HepG2 (cell line): ENCODE results near the gene POU6F2. TPM values are rescaled to one million over a fixed set of nuclear protein-coding genes. Genes with fewer than 3 reads are reported as not detected.

ENCODE experiments used
- ATAC-seq: fragments of 200-7000 bp; cut with Tn5 transposase; 3 replicates; pipeline ENCODE4 v1.9.1; 2020; ENCODE audit warnings: mild to moderate bottlenecking, moderate library complexity
- BruUV-seq: library from RNA; stranded (reverse); fragments of 400-500 nt; replicated peaks from 2 replicates; lab custom pipeline; 2021; lab: Mats Ljungman, UMichigan
- CTCF ChIA-PET: fragments of 300-600 bp; formaldehyde crosslinking; extraction: SDS; loops from one replicate; lab custom pipeline; 2021; ENCODE audit warnings: low total read pairs, inconsistent platforms, low intra/inter-chr PET ratio; lab: Yijun Ruan, JAX
- POLR2A ChIA-PET: fragments of 350-600 bp; sonication (Branson Sonifier 250); formaldehyde crosslinking; loops from one replicate; lab custom pipeline; 2020; ENCODE audit warnings: antibody characterized with exemption, inconsistent platforms; lab: Yijun Ruan, JAX
- DNase-seq: peaks from one replicate; pipeline ENCODE4 v3.0.0-alpha.2; 2015; ENCODE audit warnings: low spot score
- FAIRE-seq: peaks from 3 replicates; lab custom pipeline; 2011; peaks lifted over from hg19 to GRCh38; lab: Jason Lieb, UNC
- H2AFZ ChIP-seq: one replicate; pipeline ENCODE4 v1.6.1; 2011; ENCODE audit warnings: low read length, inconsistent platforms
- H3K27ac ChIP-seq: fragments of 300-600 bp; 3 replicates; pipeline ENCODE4 v1.8.0; 2011; ENCODE audit warnings: mixed run types, mild to moderate bottlenecking, mixed read lengths, low read length, inconsistent platforms; ENCODE audit not compliant: insufficient read depth; ENCODE audit errors: extremely low read length
- H3K27me3 ChIP-seq, 2 experiments: fragments of 200-600 bp in 1 of 2; 2 replicates in 1 of 2; 3 replicates in 1 of 2; pipeline versions ENCODE4 v1.6.0 to v1.8.0; 2011; ENCODE audit warnings: low read length in 2 of 2, mild to moderate bottlenecking in 2 of 2, moderate library complexity in 2 of 2, inconsistent platforms in 1 of 2; ENCODE audit not compliant: insufficient read depth in 2 of 2, control insufficient read depth in 1 of 2
- H3K36me3 ChIP-seq, 2 experiments: fragments of 200-600 bp in 1 of 2; replicated peaks in 1 of 2; 2 replicates in 1 of 2; 3 replicates in 1 of 2; pipeline versions ENCODE4 v1.5.1 to v1.8.0; 2011; ENCODE audit warnings: low read length in 2 of 2, inconsistent platforms in 1 of 2; ENCODE audit not compliant: insufficient read depth in 2 of 2, control insufficient read depth in 1 of 2
- H3K4me1 ChIP-seq: 2 replicates; pipeline ENCODE4 v1.5.1; 2012; ENCODE audit warnings: low read length, inconsistent platforms; ENCODE audit not compliant: insufficient read depth
- H3K4me2 ChIP-seq: 2 replicates; pipeline ENCODE4 v1.6.0; 2011; ENCODE audit warnings: low read depth, low read length, inconsistent platforms
- H3K4me3 ChIP-seq, 3 experiments: fragments of 200-600 bp in 1 of 3; sonication (generic), shearing (Covaris generic) in 1 of 3; replicated peaks in 1 of 3; 2 replicates each; pipeline ENCODE4 v1.5.1; 2011 to 2016; ENCODE audit warnings: low read length in 3 of 3, inconsistent platforms in 2 of 3, low read depth in 2 of 3, mild to moderate bottlenecking in 2 of 3, control low read depth in 1 of 3, mixed read lengths in 1 of 3; ENCODE audit not compliant: insufficient read depth in 1 of 3
- H3K79me2 ChIP-seq: one replicate; pipeline ENCODE4 v1.6.1; 2011; ENCODE audit warnings: low read length, inconsistent platforms; ENCODE audit not compliant: insufficient read depth
- H3K9ac ChIP-seq: 2 replicates; pipeline ENCODE4 v1.6.0; 2011; ENCODE audit warnings: mild to moderate bottlenecking, low read depth, low read length, inconsistent platforms; ENCODE audit not compliant: insufficient read depth
- H3K9me3 ChIP-seq: 2 replicates; pipeline ENCODE4 v1.5.1; 2012; ENCODE audit warnings: mild to moderate bottlenecking, low read length
- H4K20me1 ChIP-seq: 2 replicates; pipeline ENCODE4 v1.6.0; 2011; ENCODE audit warnings: inconsistent platforms, mild to moderate bottlenecking, low read length, moderate library complexity; ENCODE audit not compliant: insufficient read depth
- ARNTL ChIP-seq: sonication (generic); formaldehyde crosslinking; IDR thresholded peaks from 2 replicates; pipeline ENCODE4 v1.4.0; 2020; ENCODE audit warnings: mild to moderate bottlenecking, missing genetic modification reagents
- CBX2 ChIP-seq, 2 experiments: fragments of 200-600 bp in 1 of 2; sonication (generic); formaldehyde crosslinking in 1 of 2; IDR thresholded peaks; 2 replicates each; pipeline versions ENCODE4 v1.7.0 to v1.8.1; 2018 to 2022; ENCODE audit warnings: low read depth in 2 of 2, low read length in 1 of 2, mild to moderate bottlenecking in 1 of 2, missing genetic modification reagents in 1 of 2
- CCAR2 ChIP-seq: fragments of 200-400 bp; formaldehyde crosslinking; optimal IDR thresholded peaks from 2 replicates; pipeline ENCODE3; 2018; ENCODE audit warnings: low read depth, mild to moderate bottlenecking, low read length, moderate library complexity
- DR1 ChIP-seq: sonication (generic); formaldehyde crosslinking; IDR thresholded peaks from 2 replicates; pipeline ENCODE4 v1.8.0; 2021; ENCODE audit warnings: mild to moderate bottlenecking, missing genetic modification reagents, inconsistent platforms
- GMEB1 ChIP-seq: sonication (generic); formaldehyde crosslinking; IDR thresholded peaks from 2 replicates; pipeline ENCODE4 v1.5.1; 2020; ENCODE audit warnings: missing genetic modification reagents, mild to moderate bottlenecking, borderline replicate concordance
- HNRNPUL1 ChIP-seq: fragments of 200-400 bp; formaldehyde crosslinking; IDR thresholded peaks from 2 replicates; pipeline ENCODE4 v1.6.1; 2017; ENCODE audit warnings: low read depth, mild to moderate bottlenecking, low read length, moderate library complexity
- RFX3 ChIP-seq: IDR thresholded peaks from 2 replicates; pipeline ENCODE4 v1.6.1; 2016; ENCODE audit warnings: missing biosample characterization, missing genetic modification reagents
- RXRB ChIP-seq: IDR thresholded peaks from 2 replicates; pipeline ENCODE4 v1.6.1; 2016; ENCODE audit warnings: borderline replicate concordance, missing genetic modification reagents, missing compliant biosample characterization
- YEATS2 ChIP-seq: sonication (generic); formaldehyde crosslinking; IDR thresholded peaks from 2 replicates; pipeline ENCODE4 v1.4.0; 2020; ENCODE audit warnings: missing genetic modification reagents, borderline replicate concordance
- ZFP62 ChIP-seq: sonication (generic); formaldehyde crosslinking; IDR thresholded peaks from 2 replicates; pipeline ENCODE4 v1.4.0; 2020; ENCODE audit warnings: missing genetic modification reagents
- ZNF143 ChIP-seq: sonication (generic); formaldehyde crosslinking; IDR thresholded peaks from 2 replicates; pipeline ENCODE4 v1.4.0; 2020; ENCODE audit warnings: missing genetic modification reagents
- ZNF75D ChIP-seq: sonication (generic); formaldehyde crosslinking; IDR thresholded peaks from 2 replicates; pipeline ENCODE4 v1.8.1; 2023; ENCODE audit warnings: missing genetic modification reagents, mild to moderate bottlenecking, borderline replicate concordance
- ZNF883 ChIP-seq: sonication (generic); formaldehyde crosslinking; IDR thresholded peaks from 2 replicates; pipeline ENCODE4 v1.5.1; 2020; ENCODE audit warnings: mild to moderate bottlenecking, missing genetic modification reagents; ENCODE audit errors: not compliant biosample characterization
- ZSCAN12 ChIP-seq: sonication (generic); formaldehyde crosslinking; IDR thresholded peaks from 2 replicates; pipeline ENCODE4 v1.9.0; 2021; ENCODE audit warnings: mild to moderate bottlenecking, missing genetic modification reagents
- WGBS: methylation state at CpG from one replicate; pipeline ENCODE4 v1.1.6; 2017; ENCODE audit warnings: low lambda C conversion rate; 5-methylcytosine and 5-hydroxymethylcytosine counted together
- in situ Hi-C: cut with HindIII; loops from 2 replicates; pipeline ENCODE4 v1.10.0; 2017; ENCODE audit warnings: low pct_unique_long_range_greater_than_20kb; ENCODE audit not compliant: extremely low pct_ligation_motif_present
- intact Hi-C: fragments of 100-400 bp; cut with micrococcal nuclease; formaldehyde crosslinking; loops from one replicate; pipeline ENCODE4 v1.10.0; 2022; ENCODE audit not compliant: unreplicated experiment
- polyA plus RNA-seq, 8 experiments: library from polyadenylated mRNA; depleted of rRNA in 3 of 8; stranded (reverse) in 7 of 8; unstranded in 1 of 8; fragments of >200 nt; fragmentation: Illumina TruSeq in 4 of 8; extraction: Trizol in 4 of 8; gene quantifications; 2 replicates each; pipeline versions ENCODE4 v1.2.1 to v1.2.3, GENCODE V29; 2011 to 2016; ENCODE audit warnings: low read depth in 4 of 8, missing spikeins in 1 of 8, mixed read lengths in 1 of 8; ENCODE audit not compliant: insufficient read depth in 1 of 8
- total RNA-seq, 5 experiments: library from RNA; depleted of rRNA; stranded (reverse); fragments of >200 nt; fragmentation: Illumina TruSeq; extraction: Trizol; gene quantifications; 2 replicates each; pipeline ENCODE4 v1.2.3, GENCODE V29; 2016; ENCODE audit warnings: low read depth in 1 of 5
- TF ChIP-seq, protein P1 (sequence below): sonication (generic); formaldehyde crosslinking; IDR thresholded peaks from 2 replicates; pipeline ENCODE4 v1.4.0; 2020; ENCODE audit warnings: mild to moderate bottlenecking, missing genetic modification reagents

POU6F2 gene
- total and polyA plus RNA-seq, 2 of the 13 experiments (the other 11 are each of a cell fraction or from before 2014, with no cell fraction given), result not detected

DNA sequence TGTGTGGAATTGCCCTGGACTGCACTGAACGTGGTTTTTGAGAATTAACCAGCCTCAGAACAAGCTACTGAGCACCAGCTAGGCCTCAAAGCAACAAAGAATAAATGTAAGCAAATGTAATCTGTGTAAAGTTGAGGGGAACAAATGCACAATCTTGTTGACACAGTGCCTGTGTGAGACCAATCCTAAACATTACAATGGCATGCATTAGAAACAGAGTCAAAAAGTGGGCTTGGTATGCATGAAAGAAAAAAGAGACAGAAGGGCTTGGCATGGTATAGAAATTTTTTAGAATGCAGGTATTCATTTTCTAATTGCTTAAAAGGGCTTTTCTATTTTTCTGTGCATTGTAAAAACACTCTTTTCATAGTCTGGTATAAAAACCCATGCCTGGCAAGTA, 224.3 kb downstream of the POU6F2 start:
- no peak overlapping the region for H3K9ac ChIP-seq
- ChIA-PET CTCF (no interaction called here), POLR2A (no interaction called here)
- no peak overlapping the region for H3K4me2 ChIP-seq
- intact Hi-C loops, result no loop called here
- H3K36me3 ChIP-seq, result no peaks in the 10 kb centered on the region
- H3K27ac ChIP-seq, result no peak overlapping the region
- FAIRE-seq (no peak), DNase-seq (no peak), ATAC-seq (no peak)
- H3K9me3 ChIP-seq, result no peaks in the 10 kb centered on the region
- no peaks in the 10 kb centered on the region for H3K79me2 ChIP-seq
- H3K4me3 ChIP-seq, result no peak overlapping the region
- H3K27me3 ChIP-seq, result 0 out of 5 replicates have a peak, but pooled peaks cover 0 to 2% of the 10 kb centered on the region in 2 experiments
- in situ Hi-C loops, result no loop called here
- H3K4me1 ChIP-seq, result no peaks in the 10 kb centered on the region
- no peak overlapping the region for H2AFZ ChIP-seq
- no peaks in the 10 kb centered on the region for H4K20me1 ChIP-seq
- no TSS peak for BruUV-seq
- WGBS, result 0% methylated on average over 1 of the region's 1 CpG
- no peak for TF ChIP-seq ZNF75D (CRISPR knock-in tag)
- TF ChIP-seq ZSCAN12 (CRISPR knock-in tag), result no peak
- TF ChIP-seq ARNTL (CRISPR knock-in tag), result no peak
- TF ChIP-seq RFX3 (CRISPR knock-in tag), result no peak
- no peak for TF ChIP-seq RXRB (CRISPR knock-in tag)
- TF ChIP-seq YEATS2 (CRISPR knock-in tag), result no peak
- TF ChIP-seq GMEB1 (CRISPR knock-in tag), result no peak
- no peak for TF ChIP-seq HNRNPUL1
- TF ChIP-seq CCAR2, result no peak
- TF ChIP-seq ZFP62 (CRISPR knock-in tag), result no peak
- no peak for TF ChIP-seq CBX2 (IDR thresholded peaks at IDR 0.05; ENCODE audit: low read depth, low read length)
- TF ChIP-seq CBX2 (CRISPR knock-in tag; IDR thresholded peaks at IDR 0.05; ENCODE audit: low read depth), result no peak
- TF ChIP-seq, protein P1, sequence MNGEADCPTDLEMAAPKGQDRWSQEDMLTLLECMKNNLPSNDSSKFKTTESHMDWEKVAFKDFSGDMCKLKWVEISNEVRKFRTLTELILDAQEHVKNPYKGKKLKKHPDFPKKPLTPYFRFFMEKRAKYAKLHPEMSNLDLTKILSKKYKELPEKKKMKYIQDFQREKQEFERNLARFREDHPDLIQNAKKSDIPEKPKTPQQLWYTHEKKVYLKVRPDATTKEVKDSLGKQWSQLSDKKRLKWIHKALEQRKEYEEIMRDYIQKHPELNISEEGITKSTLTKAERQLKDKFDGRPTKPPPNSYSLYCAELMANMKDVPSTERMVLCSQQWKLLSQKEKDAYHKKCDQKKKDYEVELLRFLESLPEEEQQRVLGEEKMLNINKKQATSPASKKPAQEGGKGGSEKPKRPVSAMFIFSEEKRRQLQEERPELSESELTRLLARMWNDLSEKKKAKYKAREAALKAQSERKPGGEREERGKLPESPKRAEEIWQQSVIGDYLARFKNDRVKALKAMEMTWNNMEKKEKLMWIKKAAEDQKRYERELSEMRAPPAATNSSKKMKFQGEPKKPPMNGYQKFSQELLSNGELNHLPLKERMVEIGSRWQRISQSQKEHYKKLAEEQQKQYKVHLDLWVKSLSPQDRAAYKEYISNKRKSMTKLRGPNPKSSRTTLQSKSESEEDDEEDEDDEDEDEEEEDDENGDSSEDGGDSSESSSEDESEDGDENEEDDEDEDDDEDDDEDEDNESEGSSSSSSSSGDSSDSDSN (CRISPR knock-in tag), result no peak
- TF ChIP-seq DR1, result no peak
- no peak for TF ChIP-seq ZNF143 (CRISPR knock-in tag)
- TF ChIP-seq ZNF883, result no peak
- TF ChIP-seq, all 625 proteins: peak for 0
